Upper lobe of right lung (tissue), 1 donor: ENCODE data around the gene ASH1L. TPM values are rescaled to one million over a fixed set of nuclear protein-coding genes. Genes with fewer than 3 reads are reported as not detected.
"Not testable (repeated sequence)": the region's sequence is repeated elsewhere in the genome, so short reads cannot be mapped to it uniquely, and the experiment has no call there.

Source experiments
- ATAC-seq: fragments of 200-7000 bp; cut with Tn5 transposase; one replicate; pipeline ENCODE4 v1.9.1; 2020; ENCODE audit warnings: mild to moderate bottlenecking, moderate library complexity
- DNase-seq: peaks from one replicate; pipeline ENCODE4 v3.0.0-alpha.2; 2020
- H3K27ac ChIP-seq: fragments of 200-600 bp; one replicate; pipeline ENCODE4 v1.8.0; 2022
- H3K27me3 ChIP-seq: fragments of 200-600 bp; one replicate; pipeline ENCODE4 v1.8.0; 2022; ENCODE audit warnings: mild to moderate bottlenecking
- H3K36me3 ChIP-seq: fragments of 200-600 bp; one replicate; pipeline ENCODE4 v1.8.0; 2022
- H3K4me1 ChIP-seq: fragments of 200-600 bp; one replicate; pipeline ENCODE4 v1.8.0; 2022
- H3K4me3 ChIP-seq: fragments of 200-600 bp; one replicate; pipeline ENCODE4 v1.8.0; 2022; ENCODE audit warnings: mild to moderate bottlenecking
- H3K9me3 ChIP-seq: fragments of 200-600 bp; one replicate; pipeline ENCODE4 v1.8.0; 2022
- CTCF ChIP-seq: fragments of 200-600 bp; IDR thresholded peaks from one replicate; pipeline ENCODE4 v1.8.0; 2022; ENCODE audit warnings: antibody characterized with exemption
- intact Hi-C: fragments of 100-400 bp; cut with DNase I; formaldehyde crosslinking; loops from one replicate; pipeline ENCODE4 v1.11.0; 2022
- total RNA-seq: library from RNA; stranded (reverse); fragmentation: NEBNext Ultra II Directional; extraction: Animal tissue kit (Norgen Biotek cat#: 25700); gene quantifications from one replicate; pipeline ENCODE4 v1.2.1, GENCODE V29; 2021
- donor health status: DM: no; HTN: yes; CAD: no; lungs with severe emphysema.

ASH1L gene
- total RNA-seq, 1 donor from 2014 or later: 56.6 TPM

GRCh38 chr1:155454096-155454495 lies 108.5 kb downstream of the ASH1L start:
- intact Hi-C loops: no loop called here
- no peak for DNase-seq
- Histone ChIP-seq H3K27ac (no peak overlapping the region), H3K36me3 (peaks cover 42% of the 10 kb centered on the region), H3K4me3 (no peak overlapping the region), H3K27me3 (no peaks in the 10 kb centered on the region), H3K4me1 (no peaks in the 10 kb centered on the region), H3K9me3 (no peaks in the 10 kb centered on the region)
- no peak for ATAC-seq
- no peak for TF ChIP-seq CTCF

- H3K4me3 ChIP-seq: no peak overlapping the region
- H3K9me3 ChIP-seq: no peaks in the 10 kb centered on the region
- intact Hi-C loops: no loop called here
- DNase-seq (no peak), ATAC-seq (no peak)
- H3K27me3 ChIP-seq: no peaks in the 10 kb centered on the region
- H3K36me3 ChIP-seq: peaks cover 33% of the 10 kb centered on the region
- TF ChIP-seq CTCF: no peak
- no peaks in the 10 kb centered on the region for H3K4me1 ChIP-seq
- H3K27ac ChIP-seq: no peak overlapping the region
Measured at GRCh38 chr1:155453141-155453540, 109.5 kb downstream of the ASH1L start.

- no peaks in the 10 kb centered on the region for H3K9me3 ChIP-seq
- no peak for TF ChIP-seq CTCF
- ATAC-seq (no peak), DNase-seq (no peak)
- H3K4me3 ChIP-seq: no peak overlapping the region
- H3K4me1 ChIP-seq: no peaks in the 10 kb centered on the region
- peaks cover 23% of the 10 kb centered on the region for H3K36me3 ChIP-seq
- intact Hi-C loops: no loop called here
- H3K27me3 ChIP-seq: no peaks in the 10 kb centered on the region
- H3K27ac ChIP-seq: no peak overlapping the region
Measured at GRCh38 chr1:155451199-155451598, 111.4 kb downstream of the ASH1L start.

- H3K9me3 ChIP-seq, H3K4me1 ChIP-seq, H3K4me3 ChIP-seq, H3K27me3 ChIP-seq, intact Hi-C loops, ATAC-seq, H3K27ac ChIP-seq, DNase-seq: not testable (repeated sequence)
- H3K36me3 ChIP-seq: peaks cover 16% of the 10 kb centered on the region
Measured at GRCh38 chr1:155442431-155442830, 120.2 kb downstream of the ASH1L start.

GRCh38 chr1:155437405-155437804 lies 125.2 kb downstream of the ASH1L start:
- no peaks in the 10 kb centered on the region for H3K27me3 ChIP-seq
- H3K9me3 ChIP-seq: no peaks in the 10 kb centered on the region
- intact Hi-C loops: no loop called here
- H3K4me1 ChIP-seq: no peaks in the 10 kb centered on the region
- TF ChIP-seq CTCF: no peak
- no peak for ATAC-seq
- no peak overlapping the region for H3K27ac ChIP-seq
- peaks cover 43% of the 10 kb centered on the region for H3K36me3 ChIP-seq
- no peak for DNase-seq
- H3K4me3 ChIP-seq: no peak overlapping the region

GRCh38 chr1:155433831-155434389 lies 128.7 kb downstream of the ASH1L start:
- H3K4me1 ChIP-seq, H3K9me3 ChIP-seq, intact Hi-C loops, H3K27me3 ChIP-seq, DNase-seq, H3K27ac ChIP-seq, ATAC-seq, H3K4me3 ChIP-seq: not testable (repeated sequence)
- H3K36me3 ChIP-seq: peaks cover 56% of the 10 kb centered on the region

GRCh38 chr1:155433128-155433830 lies 129.3 kb downstream of the ASH1L start:
- intact Hi-C loops, H3K4me1 ChIP-seq, H3K27me3 ChIP-seq, ATAC-seq, DNase-seq, H3K27ac ChIP-seq, H3K4me3 ChIP-seq, H3K9me3 ChIP-seq: not testable (repeated sequence)
- peaks cover 49% of the 10 kb centered on the region for H3K36me3 ChIP-seq
